RWPE1 (cell line): ENCODE data around the gene LRCH1.

Experiments
- CTCF ChIA-PET: fragments of 350-600 bp; sonication (Branson Sonifier 250); formaldehyde crosslinking; extraction: SDS; loops from one replicate; lab custom pipeline; 2021; lab: Yijun Ruan, JAX
- POLR2A ChIA-PET: fragments of 400-600 bp; formaldehyde crosslinking; extraction: SDS; loops from one replicate; lab custom pipeline; 2020; ENCODE audit warnings: antibody characterized with exemption; ENCODE audit not compliant: low non-redundant PET; lab: Yijun Ruan, JAX
- DNase-seq: peaks from one replicate; pipeline ENCODE4 v3.0.0; 2012; ENCODE audit warnings: low spot score
- H3K27ac ChIP-seq: fragments of 450-650 bp; 2 replicates; pipeline ENCODE4 v1.5.1; 2017
- TF ChIP-seq, protein P1 (sequence below): fragments of 450-650 bp; conservative IDR thresholded peaks from 2 replicates; pipeline ENCODE4 v1.5.1; 2017; ENCODE audit warnings: low read depth, mild to moderate bottlenecking

The LRCH1 gene

DNA sequence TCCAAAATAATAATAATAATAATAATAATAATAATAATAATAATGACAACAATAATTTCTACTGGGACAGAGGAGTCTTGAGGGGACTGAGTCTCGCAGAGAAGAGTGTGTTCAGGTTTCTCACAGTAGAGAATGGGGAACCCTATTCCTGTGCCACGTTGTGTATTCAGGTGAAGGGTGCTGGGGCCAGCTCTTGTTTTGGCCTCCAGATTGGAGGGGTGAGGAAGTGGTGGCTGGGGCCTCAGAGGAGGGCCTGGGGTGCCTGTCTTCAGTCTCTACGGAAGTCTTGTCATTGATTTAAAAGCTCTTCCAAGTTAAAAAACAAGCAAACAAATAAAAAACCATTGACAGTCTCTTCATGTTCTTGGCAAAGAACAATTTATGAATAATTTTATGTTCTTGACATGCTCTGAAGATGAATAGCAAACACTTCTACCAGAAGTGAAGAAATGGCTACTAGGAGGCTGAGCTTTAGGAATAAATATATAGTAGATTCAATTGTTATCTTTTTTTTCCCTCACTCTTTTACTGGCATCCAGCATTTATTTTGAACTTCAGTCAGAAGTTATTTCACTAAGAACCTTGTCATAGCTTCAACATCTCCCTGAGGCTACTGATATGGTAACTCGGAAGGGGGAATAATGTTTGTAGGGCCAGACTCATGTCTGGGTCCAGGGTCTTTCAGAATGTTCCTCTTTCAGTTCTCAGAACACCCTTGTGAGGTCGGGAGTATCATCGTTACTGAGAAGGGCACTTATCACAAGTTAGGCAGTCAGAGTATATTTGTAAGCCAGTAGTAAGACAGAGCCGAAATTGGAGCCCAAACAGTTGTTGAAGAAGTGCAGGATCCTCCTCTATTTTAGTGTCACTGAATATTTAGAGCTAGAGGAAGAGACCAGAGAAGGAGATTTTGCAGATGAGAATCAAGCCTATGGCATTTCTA lies 13.1 kb downstream of the LRCH1 start:
- H3K27ac ChIP-seq, result no peak overlapping the region
- DNase-seq, result no peak
- ChIA-PET POLR2A (no interaction called here), CTCF (interaction anchor here (0.5 to 0.6 kb wide), 2 partner anchors 14 to 43 kb away, joined by 3 read pairs; no protein-coding TSS in a partner anchor)
- TF ChIP-seq, protein P1, sequence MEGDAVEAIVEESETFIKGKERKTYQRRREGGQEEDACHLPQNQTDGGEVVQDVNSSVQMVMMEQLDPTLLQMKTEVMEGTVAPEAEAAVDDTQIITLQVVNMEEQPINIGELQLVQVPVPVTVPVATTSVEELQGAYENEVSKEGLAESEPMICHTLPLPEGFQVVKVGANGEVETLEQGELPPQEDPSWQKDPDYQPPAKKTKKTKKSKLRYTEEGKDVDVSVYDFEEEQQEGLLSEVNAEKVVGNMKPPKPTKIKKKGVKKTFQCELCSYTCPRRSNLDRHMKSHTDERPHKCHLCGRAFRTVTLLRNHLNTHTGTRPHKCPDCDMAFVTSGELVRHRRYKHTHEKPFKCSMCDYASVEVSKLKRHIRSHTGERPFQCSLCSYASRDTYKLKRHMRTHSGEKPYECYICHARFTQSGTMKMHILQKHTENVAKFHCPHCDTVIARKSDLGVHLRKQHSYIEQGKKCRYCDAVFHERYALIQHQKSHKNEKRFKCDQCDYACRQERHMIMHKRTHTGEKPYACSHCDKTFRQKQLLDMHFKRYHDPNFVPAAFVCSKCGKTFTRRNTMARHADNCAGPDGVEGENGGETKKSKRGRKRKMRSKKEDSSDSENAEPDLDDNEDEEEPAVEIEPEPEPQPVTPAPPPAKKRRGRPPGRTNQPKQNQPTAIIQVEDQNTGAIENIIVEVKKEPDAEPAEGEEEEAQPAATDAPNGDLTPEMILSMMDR, result no peak

DNA sequence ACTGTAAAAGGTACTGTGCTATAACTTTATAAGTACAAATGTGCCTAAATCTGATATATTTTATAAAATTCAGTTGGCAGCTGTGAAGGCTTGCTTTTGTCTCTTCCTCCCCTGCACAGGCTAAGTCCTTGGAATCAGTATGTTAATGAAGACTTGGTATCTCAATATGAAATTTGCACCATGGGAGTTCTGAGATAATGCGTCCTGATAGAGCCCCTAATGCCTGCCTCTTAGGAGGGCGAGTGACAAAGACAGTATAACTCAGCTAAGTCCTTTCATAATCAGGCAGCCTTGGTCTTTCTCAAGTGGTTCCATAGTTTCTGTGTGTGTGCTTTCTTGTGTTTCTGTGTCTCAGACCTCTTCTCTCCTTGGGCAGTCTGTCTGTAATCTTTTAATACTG lies 14.7 kb downstream of the LRCH1 start:
- TF ChIP-seq, protein P1, result no peak
- DNase-seq, result no peak
- ChIA-PET CTCF (no interaction called here), POLR2A (no interaction called here)
- no peak overlapping the region for H3K27ac ChIP-seq

DNA sequence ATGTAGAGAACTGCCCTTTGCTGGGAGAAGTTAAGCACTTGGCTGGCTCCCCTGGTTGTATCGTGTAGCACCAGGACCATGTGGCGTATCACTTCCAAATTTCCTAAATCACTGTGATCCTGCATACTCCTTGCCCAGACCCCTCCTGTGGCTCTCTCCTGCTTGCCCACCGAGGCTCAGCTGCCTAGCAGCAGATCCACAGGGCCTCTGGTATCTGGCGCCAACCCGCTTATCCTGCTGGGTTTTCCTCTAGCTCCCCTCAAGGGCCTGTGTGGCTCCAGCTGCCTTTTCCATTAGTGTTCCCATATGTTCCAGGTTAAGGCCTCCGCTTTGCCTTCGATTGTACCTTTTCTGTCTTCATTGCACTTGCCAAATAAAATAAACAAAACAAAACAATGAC lies 16.5 kb downstream of the LRCH1 start:
- ChIA-PET CTCF (no interaction called here), POLR2A (no interaction called here)
- no peak overlapping the region for H3K27ac ChIP-seq
- DNase-seq, result no peak
- TF ChIP-seq, protein P1, result no peak

DNA sequence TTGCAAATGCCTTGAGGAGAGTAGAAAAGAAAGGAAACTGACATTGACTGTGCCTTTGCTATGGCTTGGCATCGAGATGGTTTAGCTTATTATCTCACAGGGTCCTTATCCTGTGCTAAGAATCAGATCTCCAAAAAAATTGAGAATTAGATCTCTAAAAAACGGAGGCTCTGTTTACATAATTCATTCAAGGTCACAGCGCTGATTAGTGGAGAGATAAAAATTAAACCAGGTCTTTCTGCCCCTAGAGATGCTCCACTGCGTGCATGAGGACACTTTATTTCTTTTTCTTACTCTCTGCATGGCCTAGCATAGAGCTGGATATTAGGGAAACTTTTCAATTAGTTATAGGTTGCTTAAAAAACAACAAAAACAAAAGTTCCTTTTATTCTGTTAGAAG lies 17.3 kb downstream of the LRCH1 start:
- H3K27ac ChIP-seq, result no peak overlapping the region
- DNase-seq, result no peak
- TF ChIP-seq, protein P1, result no peak
- CTCF ChIA-PET, result no interaction called here
- POLR2A ChIA-PET, result no interaction called here

DNA sequence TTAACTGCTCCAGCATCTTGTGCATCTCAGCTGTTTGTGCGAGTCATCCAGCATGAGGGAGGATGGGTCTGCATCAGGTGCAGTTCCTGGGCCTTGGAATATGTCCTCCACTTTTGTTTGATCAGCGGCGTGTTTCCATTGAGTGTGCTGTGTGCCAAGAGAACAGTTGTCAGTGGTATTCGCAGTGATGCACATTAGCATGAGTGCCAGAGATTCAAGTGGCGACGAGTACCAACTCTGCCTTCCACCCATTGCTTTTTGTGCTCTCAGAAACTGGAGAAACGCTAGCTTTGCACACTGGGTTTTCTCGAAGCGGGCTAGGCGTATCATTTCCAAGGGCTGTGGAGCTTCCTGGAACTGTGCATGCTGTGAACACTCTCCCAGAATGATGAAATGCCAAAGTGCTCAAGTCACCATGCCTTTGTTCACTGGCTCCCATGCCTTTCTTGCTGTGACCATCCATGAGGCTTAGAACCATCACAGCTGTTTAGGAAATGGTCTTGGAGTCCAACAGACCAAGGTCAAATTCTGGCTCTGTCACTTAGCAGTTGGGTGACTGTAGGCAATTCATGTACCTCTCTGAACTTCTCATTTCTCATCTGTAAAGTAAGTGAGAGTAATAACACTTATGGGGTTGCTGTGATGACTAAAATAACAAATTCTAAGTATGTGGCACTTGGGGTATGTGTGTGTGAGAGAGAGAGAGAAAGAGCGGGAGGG lies 18.4 kb downstream of the LRCH1 start:
- H3K27ac ChIP-seq, result no peak overlapping the region
- TF ChIP-seq, protein P1, result no peak
- no peak for DNase-seq
- CTCF ChIA-PET, result interaction anchor here (0.6 to 0.7 kb wide), 2 partner anchors 20 to 123 kb away, joined by 3 to 4 read pairs; no protein-coding TSS in a partner anchor
- POLR2A ChIA-PET, result no interaction called here

DNA sequence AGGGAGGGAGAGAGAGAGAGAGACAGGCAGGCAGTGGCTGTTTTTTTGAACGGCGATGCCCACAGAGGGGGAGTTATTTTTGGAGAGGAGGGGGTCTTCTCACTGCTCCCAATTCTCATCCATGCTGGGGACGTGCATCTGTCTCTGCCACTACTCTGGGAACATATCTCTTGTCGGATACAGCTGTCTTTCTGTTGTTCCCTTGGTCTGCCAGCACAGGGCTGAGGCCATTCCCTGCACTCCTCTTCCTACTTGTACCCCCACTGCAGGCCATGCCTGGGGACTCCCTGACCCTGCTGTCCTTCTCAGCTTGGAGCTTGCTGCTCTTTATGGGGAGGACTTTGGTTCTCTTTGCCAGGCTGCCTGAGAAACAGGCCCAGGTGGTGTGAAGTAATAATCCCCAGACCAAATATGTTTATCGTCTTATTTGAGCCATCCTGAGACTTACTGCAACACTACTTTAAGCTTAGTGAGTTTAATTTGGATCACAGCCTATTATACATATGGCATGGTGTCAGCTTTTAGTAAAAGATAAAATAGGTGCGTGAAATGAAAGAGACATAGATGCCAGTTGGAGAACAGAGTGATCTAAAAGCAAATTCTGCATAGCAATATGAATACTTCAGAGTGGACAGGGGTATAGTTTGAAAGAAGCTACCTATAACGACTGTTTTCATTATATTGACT lies 19.1 kb downstream of the LRCH1 start:
- H3K27ac ChIP-seq, result no peak overlapping the region
- DNase-seq, result no peak
- TF ChIP-seq, protein P1, result no peak
- ChIA-PET CTCF (interaction anchor here (0.6 to 0.7 kb wide), 2 partner anchors 20 to 122 kb away, joined by 3 to 4 read pairs; no protein-coding TSS in a partner anchor), POLR2A (no interaction called here)
